Anterior cingulate cortex (tissue), 58 donors: ENCODE results near the gene GTPBP6.
"Not testable (repeated sequence)": the region's sequence is repeated elsewhere in the genome, so short reads cannot be mapped to it uniquely, and the experiment has no call there.

ENCODE experiments used
- DNase-seq, 58 donors: peaks; one replicate each; lab custom pipeline; 2025; lab: John Stamatoyannopoulos, UW

The GTPBP6 gene

DNA sequence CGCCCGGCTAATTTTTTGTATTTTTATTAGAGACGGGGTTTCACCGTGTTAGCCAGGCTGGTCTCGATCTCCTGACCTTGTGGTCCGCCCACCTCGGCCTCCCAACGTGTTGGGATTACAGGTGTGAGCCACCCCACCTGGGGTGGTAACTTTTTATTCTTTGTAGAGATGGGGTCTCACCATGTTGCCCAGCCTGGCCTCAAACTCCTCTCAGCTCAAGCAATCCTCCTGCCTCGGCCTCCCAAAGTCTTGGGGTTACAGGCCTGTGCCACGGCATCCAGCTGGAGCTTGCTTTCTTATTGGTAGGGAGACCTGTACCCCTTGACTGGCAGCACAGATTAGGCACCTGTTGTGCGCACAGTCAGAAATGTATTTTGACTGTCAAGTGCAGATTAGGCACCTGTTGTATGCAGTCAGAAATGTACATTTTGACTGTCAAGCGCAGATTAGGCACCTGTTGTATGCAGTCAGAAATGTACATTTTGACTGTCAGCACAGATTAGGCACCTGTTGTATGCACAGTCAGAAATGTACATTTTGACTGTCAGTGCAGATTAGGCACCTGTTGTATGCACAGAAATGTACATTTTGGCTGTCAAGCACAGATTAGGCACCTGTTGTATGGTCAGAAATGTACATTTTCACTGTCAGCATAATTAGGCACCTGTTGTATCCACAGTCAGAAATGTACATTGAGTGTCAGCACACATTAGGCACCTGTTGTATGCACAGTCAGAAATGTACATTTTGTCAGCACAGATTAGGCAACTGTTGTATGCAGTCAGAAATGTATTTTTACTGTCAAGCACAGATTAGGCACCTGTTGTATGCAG lies 12.6 kb downstream of the GTPBP6 start:
- not testable (repeated sequence) for DNase-seq

DNA sequence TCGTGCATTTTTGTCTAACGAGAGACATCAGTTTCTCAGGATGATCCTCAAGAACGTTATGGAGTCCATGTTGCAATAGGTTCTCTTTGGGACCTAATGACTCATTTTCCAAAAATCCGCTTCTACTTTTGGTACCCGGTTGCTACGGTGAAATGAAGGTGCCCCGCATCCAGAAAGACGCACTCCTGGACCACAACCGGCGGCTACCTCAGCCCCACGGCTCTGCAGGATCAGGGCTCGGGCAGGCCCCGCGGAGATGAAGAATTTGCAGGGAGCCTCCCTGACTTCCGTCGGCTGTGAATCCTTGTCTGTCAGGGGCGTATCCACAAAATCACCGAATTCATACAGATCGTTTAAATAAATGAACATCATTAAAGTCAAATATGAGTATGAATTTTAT lies 15.6 kb downstream of the GTPBP6 start:
- DNase-seq: no peak

DNA sequence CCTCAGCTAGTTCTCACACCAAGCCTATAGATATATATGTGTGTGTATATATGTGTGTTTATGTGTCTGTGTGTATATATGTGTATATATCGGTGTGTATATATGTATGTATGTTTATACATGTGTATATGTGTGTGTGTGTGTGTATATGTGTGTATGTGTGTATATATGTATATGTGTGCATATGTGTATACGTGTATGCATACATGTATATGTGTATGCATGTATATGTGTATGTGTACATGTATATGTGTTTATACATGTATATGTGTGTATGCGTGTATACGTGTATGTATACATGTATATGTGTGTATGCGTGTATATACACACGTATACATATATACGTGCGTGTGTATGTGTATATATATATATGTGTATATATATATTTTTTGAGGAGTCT lies 18.3 kb downstream of the GTPBP6 start:
- DNase-seq: no peak

- no peak for DNase-seq
These were observed 19.6 kb downstream of the GTPBP6 start for GRCh38 chrX:298993-299392.

DNA sequence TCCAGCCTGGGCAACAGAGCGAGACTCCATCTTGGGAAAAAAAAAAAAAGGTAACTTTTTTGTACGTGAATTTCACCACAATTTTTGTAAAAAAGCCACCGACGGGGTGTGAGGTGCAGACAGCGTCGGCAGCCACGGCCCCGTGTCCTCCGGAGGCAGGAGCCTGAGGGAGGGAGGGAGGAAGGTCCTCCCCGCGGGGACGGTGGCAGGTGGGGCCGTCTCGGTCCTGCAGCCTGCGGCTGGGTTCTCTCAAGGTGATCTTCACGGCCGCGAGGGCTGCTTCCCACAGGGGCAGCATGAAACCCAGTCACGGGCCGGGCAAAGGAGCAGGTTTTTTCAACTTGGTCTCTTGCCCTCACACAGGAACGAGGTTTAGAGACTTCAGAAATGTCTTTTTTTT lies 23.5 kb downstream of the GTPBP6 start:
- DNase-seq: no peak

- no peak for DNase-seq
These were observed 25.4 kb downstream of the GTPBP6 start for GRCh38 chrX:292900-293897.

- DNase-seq: no peak
These were observed 27.1 kb downstream of the GTPBP6 start for GRCh38 chrX:291411-291901.

DNA sequence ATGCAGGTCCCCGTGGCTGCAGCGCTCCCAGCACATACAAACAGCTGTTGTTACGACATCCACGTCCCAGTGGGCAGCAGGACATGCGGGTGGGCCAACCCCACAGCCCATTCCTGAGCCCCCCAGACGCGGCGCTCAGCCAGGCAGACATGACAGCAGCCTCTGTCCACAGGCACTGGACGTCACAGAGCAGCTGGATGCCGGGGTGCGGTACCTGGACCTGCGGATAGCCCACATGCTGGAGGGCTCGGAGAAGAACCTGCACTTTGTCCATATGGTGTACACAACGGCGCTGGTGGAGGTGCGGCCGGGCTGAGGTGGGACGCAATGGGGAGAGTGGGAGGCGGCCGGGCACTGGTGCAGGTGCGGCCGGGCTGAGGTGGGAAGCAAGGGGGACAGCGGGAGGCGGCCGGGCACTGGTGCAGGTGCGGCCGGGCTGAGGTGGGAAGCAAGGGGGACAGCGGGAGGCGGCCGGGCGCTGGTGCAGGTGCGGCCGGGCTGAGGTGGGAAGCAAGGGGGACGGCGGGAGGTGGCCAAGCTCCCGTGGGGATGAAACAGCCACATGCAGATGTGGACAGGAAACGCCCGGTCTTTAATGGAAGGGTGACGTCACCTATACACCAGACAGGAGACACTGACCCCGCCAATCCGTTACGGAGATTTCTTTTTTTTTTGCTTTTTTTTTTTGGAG lies 28.0 kb downstream of the GTPBP6 start:
- no peak for DNase-seq

- DNase-seq: no peak
These were observed 30.0 kb downstream of the GTPBP6 start for GRCh38 chrX:288561-288991.

DNA sequence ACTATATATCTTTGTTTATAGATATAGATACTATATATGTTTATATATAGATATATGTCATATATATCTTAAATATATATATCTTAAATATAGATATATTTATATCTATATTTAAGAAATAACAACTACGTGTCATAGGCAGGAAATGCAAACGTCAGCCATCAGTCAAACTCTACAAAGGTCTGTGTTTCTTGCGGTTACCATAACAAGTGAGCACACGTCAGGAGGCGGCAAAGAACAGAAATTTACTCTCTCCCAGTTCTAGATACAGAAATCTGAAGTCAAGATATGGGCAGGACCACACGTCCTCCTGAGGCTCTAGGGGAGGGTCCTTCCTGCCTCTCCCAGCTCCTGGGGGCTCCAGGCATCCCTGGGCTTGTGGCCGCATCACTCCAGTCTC lies 30.9 kb downstream of the GTPBP6 start:
- DNase-seq: no peak

DNA sequence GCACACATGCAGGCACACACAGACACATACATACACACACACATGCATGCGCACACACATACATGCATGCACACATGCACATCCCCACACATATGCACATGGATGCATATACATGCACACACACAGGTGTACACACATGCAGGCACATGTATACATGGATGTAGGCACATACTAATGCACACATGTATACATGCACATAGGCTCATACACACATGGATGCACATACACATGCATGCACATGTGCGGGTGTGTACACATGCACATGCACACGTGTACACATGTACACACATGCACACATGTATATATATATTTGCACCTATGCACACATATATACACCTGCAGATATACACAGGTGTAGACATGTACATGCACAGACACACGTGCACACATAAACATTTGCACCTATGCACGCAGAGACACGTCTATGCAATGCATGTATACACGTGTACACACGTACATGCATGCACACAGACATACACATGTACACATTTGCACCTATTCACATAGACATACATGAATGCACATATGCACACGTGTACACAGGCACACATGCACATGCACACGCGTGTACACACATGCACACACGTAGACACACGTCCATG lies 33.4 kb downstream of the GTPBP6 start:
- no peak for DNase-seq

GRCh38 chrX:283115-283845 lies 35.3 kb downstream of the GTPBP6 start:
- no peak for DNase-seq

DNA sequence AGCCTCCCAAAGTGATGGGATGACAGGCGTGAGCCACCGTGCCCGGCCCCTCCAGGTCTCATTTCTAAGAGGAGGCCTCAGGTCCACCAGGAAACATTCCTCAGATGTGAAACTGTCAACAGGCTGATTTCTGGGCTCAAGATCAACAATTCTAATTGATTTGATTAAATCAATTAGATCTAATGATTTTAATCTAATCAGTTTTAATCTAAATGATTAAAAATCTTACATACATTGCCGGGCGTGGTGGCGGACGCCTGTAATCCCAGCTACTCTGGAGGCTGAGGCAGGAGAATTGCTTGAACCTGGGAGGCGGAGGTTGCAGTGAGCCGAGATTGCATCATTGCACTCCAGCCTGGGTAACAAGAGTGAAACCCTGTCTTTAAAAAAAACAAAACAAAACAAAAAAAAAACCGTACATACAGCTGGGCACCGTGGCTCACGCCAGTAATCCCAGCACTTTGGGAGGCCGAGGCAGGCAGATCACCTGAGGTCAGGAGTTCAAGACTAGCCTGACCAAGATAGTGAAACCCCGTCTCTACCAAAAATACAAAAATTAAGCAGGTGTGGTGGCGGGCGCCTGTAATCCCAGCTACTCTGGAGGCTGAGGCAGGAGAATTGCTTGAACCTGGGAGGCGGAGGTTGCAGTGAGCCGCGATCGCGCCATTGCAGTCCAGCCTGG lies 36.5 kb downstream of the GTPBP6 start:
- not testable (repeated sequence) for DNase-seq

GRCh38 chrX:281166-281999 lies 37.2 kb downstream of the GTPBP6 start, which contains the start of gene PLCXD1:
TSS of gene PLCXD1 (plus strand) at chrX:281381. CDS start at chrX:284188, 2,807 bp downstream.
- no peak for DNase-seq

- DNase-seq: not testable (repeated sequence)
These were observed 37.9 kb downstream of the GTPBP6 start for GRCh38 chrX:280722-281121.

DNA sequence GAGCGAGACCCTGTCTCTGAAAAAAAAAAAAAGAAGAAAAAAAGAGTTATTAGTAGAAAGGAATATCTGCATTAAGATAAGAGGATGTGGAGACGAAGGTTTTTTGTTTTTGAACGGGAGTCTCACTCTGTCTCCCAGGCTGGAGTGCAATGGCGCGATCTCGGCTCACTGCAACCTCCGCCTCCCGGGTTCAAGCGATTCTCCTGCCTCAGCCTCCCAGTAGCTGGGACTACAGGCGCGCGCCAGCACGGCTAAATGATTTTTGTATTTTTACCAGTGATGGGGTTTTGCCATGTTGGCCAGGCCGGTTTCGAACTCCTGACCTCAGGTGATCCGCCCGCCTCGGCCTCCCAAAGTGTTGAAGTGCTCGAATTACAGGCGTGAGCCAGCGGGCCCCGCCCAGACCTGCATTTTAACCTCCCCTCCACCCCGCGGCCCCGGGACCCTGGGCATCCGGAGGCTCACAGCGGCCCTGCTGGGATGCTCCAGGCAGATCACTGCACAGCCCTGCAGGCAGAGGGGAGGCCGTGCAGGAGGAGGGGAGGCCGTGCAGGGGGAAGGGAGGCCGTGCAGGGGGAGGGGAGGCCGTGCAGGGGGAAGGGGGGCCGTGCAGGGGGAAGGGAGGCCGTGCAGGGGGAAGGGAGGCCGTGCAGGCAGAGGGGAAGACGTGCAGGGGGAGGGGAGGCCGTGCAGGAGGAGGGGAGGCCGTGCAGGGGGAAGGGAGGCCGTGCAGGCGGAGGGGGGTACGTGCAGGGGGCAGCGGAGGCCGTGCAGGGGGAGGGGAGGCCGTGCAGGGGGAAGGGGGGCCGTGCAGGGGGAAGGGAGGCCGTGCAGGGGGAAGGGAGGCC lies 38.6 kb downstream of the GTPBP6 start:
- DNase-seq: not testable (repeated sequence)
